Measurements from ENCODE around the gene EIF4E3.
A peak's percentile ranks its signal among the peaks of the same experiment; 100 is the strongest.

EIF4E3 gene

GRCh38 chr3:71684757-71685386 lies 40.3 kb downstream of the EIF4E3 start:
- no peak overlapping the region for H3K9ac ChIP-seq (ENCODE audit: low read depth, low read length)
- H3K27me3 ChIP-seq (ENCODE audit: control insufficient read depth, insufficient read depth, low read length) = no peaks in the 10 kb centered on the region
- H3K4me3 ChIP-seq (ENCODE audit: low read length) = no peak overlapping the region
- no peaks in the 10 kb centered on the region for H3K9me3 ChIP-seq (replicated peaks; ENCODE audit: low read length)
- no peaks in the 10 kb centered on the region for H3K36me3 ChIP-seq (ENCODE audit: insufficient read depth, low read length)
- peak overlapping the region; percentile 57 for H3K4me2 ChIP-seq (ENCODE audit: low read length)
- peaks cover 21% of the 10 kb centered on the region for H3K4me1 ChIP-seq (ENCODE audit: control insufficient read depth, insufficient read depth, low read length)

DNA sequence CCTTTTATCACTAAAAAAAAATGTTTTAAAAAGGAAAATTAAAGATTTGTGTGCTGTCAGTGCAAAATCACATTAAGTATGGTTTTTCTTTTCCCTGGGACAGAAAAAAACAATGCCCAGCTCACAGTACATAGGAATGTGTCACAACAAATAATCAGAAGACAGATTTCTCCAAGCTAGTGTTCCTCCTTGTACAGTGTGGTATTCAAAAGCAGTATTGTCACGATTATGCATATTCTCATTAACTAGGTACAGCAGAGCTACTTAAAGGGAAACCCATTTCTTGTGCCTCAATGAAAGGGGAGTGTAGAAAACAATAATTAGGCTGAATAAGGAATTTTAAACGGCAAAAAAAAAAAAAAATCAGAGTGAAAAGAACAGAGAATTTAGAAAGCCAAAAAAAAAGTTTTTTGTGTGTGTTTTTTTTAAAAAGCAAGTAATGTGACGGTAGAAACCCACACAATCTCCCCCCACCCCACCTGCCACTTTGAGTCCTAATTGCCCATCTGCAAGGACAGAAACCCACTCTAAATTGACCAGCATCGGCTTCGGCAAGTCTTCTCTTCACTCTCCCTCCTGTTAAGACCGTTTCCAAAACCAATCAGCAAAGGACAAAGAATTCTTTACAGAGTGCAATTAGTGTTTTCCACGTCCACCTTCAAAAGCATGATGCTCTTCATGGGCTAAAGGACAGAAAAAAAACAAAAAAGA lies 41.0 kb downstream of the EIF4E3 start:
- Histone ChIP-seq H3K9me3 (replicated peaks; ENCODE audit: low read length) (no peaks in the 10 kb centered on the region), H3K9ac (ENCODE audit: low read depth, low read length) (no peak overlapping the region), H3K36me3 (ENCODE audit: insufficient read depth, low read length) (no peaks in the 10 kb centered on the region), H3K27me3 (ENCODE audit: control insufficient read depth, insufficient read depth, low read length) (no peaks in the 10 kb centered on the region), H3K4me1 (ENCODE audit: control insufficient read depth, insufficient read depth, low read length) (peaks cover 20% of the 10 kb centered on the region), H3K4me2 (ENCODE audit: low read length) (peak overlapping the region; percentile 57), H3K4me3 (ENCODE audit: low read length) (no peak overlapping the region)

DNA sequence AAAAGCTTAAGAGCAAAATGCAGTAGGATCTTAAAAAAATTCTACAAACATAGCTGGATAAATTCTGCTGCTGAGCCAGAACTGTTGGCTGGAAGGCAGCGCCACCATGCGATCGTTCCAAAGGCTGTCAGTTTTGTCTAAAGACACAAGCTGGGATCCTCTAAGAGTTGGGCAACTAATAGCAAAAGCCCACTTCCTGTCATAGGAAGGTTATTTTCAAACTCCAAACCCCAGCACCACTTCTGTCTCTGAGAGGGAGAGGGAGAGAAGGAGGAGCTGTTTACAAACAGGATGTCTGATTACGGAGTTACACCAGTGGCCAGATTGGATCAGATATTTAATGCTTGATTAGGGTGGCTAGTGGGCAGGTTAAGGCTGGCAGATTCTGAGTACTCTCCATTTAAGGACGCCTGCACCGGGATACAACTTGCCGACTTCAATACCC lies 44.0 kb downstream of the EIF4E3 start:
- Histone ChIP-seq H3K36me3 (ENCODE audit: insufficient read depth, low read length) (no peaks in the 10 kb centered on the region), H3K27me3 (ENCODE audit: control insufficient read depth, insufficient read depth, low read length) (no peaks in the 10 kb centered on the region), H3K4me2 (ENCODE audit: low read length) (peak overlapping the region; percentile 75), H3K9me3 (replicated peaks; ENCODE audit: low read length) (no peaks in the 10 kb centered on the region), H3K4me3 (ENCODE audit: low read length) (peak overlapping the region; percentile 40), H3K4me1 (ENCODE audit: control insufficient read depth, insufficient read depth, low read length) (peaks cover 20% of the 10 kb centered on the region), H3K9ac (ENCODE audit: low read depth, low read length) (peak overlapping the region; percentile 66)

DNA sequence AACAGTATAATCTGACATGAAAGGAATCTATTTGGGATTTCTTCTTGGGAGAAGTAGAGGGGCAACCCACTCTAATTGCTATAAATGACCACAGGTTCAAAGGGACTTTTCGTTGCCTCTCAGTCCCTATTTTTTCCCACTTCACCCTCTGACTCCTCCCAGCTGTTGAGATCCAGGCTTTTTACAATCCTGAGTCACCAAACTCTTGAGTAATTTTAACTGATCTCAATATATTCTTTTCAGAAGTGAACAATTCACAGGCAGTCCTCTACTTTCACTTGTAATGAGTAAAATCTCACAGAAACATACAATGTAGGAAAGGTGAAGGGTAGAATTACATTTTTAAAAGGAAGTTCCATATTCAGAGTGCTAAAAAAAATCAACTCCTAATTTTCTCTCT lies 44.6 kb downstream of the EIF4E3 start:
- peaks cover 20% of the 10 kb centered on the region for H3K4me1 ChIP-seq (ENCODE audit: control insufficient read depth, insufficient read depth, low read length)
- no peaks in the 10 kb centered on the region for H3K9me3 ChIP-seq (replicated peaks; ENCODE audit: low read length)
- H3K9ac ChIP-seq (ENCODE audit: low read depth, low read length) = peak overlapping the region; percentile 66
- no peaks in the 10 kb centered on the region for H3K36me3 ChIP-seq (ENCODE audit: insufficient read depth, low read length)
- H3K4me3 ChIP-seq (ENCODE audit: low read length) = peak overlapping the region; percentile 40
- peak overlapping the region; percentile 75 for H3K4me2 ChIP-seq (ENCODE audit: low read length)
- H3K27me3 ChIP-seq (ENCODE audit: control insufficient read depth, insufficient read depth, low read length) = no peaks in the 10 kb centered on the region

DNA sequence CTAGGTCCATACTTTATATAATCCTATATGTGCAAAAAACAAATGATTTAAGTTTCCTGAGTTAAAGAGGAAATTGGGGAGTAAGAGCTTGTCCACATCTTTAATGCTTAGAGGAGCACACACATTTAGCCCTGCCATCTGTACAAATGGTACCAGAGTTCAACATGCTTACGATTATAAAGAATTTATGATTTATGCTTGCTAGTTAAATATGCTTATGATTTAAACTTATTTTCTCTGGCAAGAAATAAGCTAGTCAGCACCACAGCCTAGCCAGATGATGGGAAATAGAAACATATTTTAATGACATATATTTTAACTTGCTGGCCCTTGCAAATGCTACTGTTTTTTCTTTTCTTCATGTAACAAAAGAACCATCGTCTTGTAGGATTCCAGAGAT lies 48.3 kb downstream of the EIF4E3 start:
- Histone ChIP-seq H3K4me3 (ENCODE audit: low read length) (no peak overlapping the region), H3K36me3 (ENCODE audit: insufficient read depth, low read length) (no peaks in the 10 kb centered on the region), H3K4me2 (ENCODE audit: low read length) (no peak overlapping the region), H3K9me3 (replicated peaks; ENCODE audit: low read length) (no peaks in the 10 kb centered on the region), H3K9ac (ENCODE audit: low read depth, low read length) (no peak overlapping the region), H3K4me1 (ENCODE audit: control insufficient read depth, insufficient read depth, low read length) (peaks cover 16% of the 10 kb centered on the region), H3K27me3 (ENCODE audit: control insufficient read depth, insufficient read depth, low read length) (no peaks in the 10 kb centered on the region)

GRCh38 chr3:71673486-71673885 lies 51.7 kb downstream of the EIF4E3 start:
- H3K4me3 ChIP-seq (ENCODE audit: low read length) = no peak overlapping the region
- no peaks in the 10 kb centered on the region for H3K36me3 ChIP-seq (ENCODE audit: insufficient read depth, low read length)
- H3K4me1 ChIP-seq (ENCODE audit: control insufficient read depth, insufficient read depth, low read length) = no peaks in the 10 kb centered on the region
- no peaks in the 10 kb centered on the region for H3K9me3 ChIP-seq (replicated peaks; ENCODE audit: low read length)
- H3K4me2 ChIP-seq (ENCODE audit: low read length) = no peak overlapping the region
- H3K9ac ChIP-seq (ENCODE audit: low read depth, low read length) = no peak overlapping the region
- no peaks in the 10 kb centered on the region for H3K27me3 ChIP-seq (ENCODE audit: control insufficient read depth, insufficient read depth, low read length)

DNA sequence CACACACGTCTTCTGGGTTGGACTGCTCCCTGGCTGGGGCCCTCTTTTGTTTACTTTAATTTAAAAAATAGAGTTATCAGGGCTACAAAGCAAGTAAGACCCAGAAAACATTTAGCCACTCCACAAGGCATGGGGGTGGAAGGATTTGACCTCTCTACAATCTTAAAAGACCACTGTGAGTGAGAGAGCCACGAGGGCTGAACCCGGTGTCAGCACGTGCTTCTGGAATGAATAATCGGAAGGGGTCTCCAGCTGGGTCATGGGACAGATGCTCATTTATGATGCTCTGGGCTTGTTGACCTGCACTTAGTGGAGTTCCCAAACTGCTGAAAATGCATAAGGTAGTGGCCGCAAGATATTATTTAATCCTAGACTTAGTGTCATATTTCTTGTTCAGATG lies 52.4 kb downstream of the EIF4E3 start:
- Histone ChIP-seq H3K4me1 (ENCODE audit: control insufficient read depth, insufficient read depth, low read length) (no peaks in the 10 kb centered on the region), H3K4me2 (ENCODE audit: low read length) (no peak overlapping the region), H3K9ac (ENCODE audit: low read depth, low read length) (no peak overlapping the region), H3K27me3 (ENCODE audit: control insufficient read depth, insufficient read depth, low read length) (no peaks in the 10 kb centered on the region), H3K36me3 (ENCODE audit: insufficient read depth, low read length) (no peaks in the 10 kb centered on the region), H3K9me3 (replicated peaks; ENCODE audit: low read length) (no peaks in the 10 kb centered on the region), H3K4me3 (ENCODE audit: low read length) (no peak overlapping the region)

DNA sequence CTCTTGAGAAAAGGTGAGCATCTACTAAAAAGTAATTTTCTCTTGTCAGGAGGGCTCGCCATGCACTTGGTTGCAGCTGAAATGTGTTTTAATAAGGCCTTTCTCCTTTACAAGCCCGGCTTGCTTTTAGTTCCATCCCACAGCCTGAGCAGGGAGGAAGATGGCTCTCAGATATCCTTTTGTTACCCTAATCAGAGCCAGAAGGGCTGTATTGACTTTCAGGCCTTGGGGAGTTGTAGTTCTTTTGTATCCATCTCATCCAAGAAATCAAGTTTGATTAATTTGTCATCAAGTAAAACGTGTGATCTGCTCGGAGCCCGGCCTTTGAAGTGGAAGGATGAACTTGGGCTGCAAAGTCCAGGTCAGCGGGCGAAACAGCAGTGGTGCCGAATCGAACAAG lies 52.9 kb downstream of the EIF4E3 start:
- Histone ChIP-seq H3K36me3 (ENCODE audit: insufficient read depth, low read length) (no peaks in the 10 kb centered on the region), H3K4me1 (ENCODE audit: control insufficient read depth, insufficient read depth, low read length) (no peaks in the 10 kb centered on the region), H3K9ac (ENCODE audit: low read depth, low read length) (no peak overlapping the region), H3K9me3 (replicated peaks; ENCODE audit: low read length) (no peaks in the 10 kb centered on the region), H3K27me3 (ENCODE audit: control insufficient read depth, insufficient read depth, low read length) (no peaks in the 10 kb centered on the region), H3K4me3 (ENCODE audit: low read length) (no peak overlapping the region), H3K4me2 (ENCODE audit: low read length) (no peak overlapping the region)

- Histone ChIP-seq H3K4me1 (ENCODE audit: control insufficient read depth, insufficient read depth, low read length) (no peaks in the 10 kb centered on the region), H3K4me3 (ENCODE audit: low read length) (no peak overlapping the region), H3K4me2 (ENCODE audit: low read length) (no peak overlapping the region), H3K36me3 (ENCODE audit: insufficient read depth, low read length) (no peaks in the 10 kb centered on the region), H3K9me3 (replicated peaks; ENCODE audit: low read length) (no peaks in the 10 kb centered on the region), H3K27me3 (ENCODE audit: control insufficient read depth, insufficient read depth, low read length) (no peaks in the 10 kb centered on the region), H3K9ac (ENCODE audit: low read depth, low read length) (no peak overlapping the region)
These were observed 53.9 kb downstream of the EIF4E3 start for GRCh38 chr3:71671216-71671845.

GRCh38 chr3:71662568-71662967 lies 62.6 kb downstream of the EIF4E3 start:
- Histone ChIP-seq H3K4me1 (ENCODE audit: control insufficient read depth, insufficient read depth, low read length) (peaks cover 6% of the 10 kb centered on the region), H3K4me2 (ENCODE audit: low read length) (no peak overlapping the region), H3K9ac (ENCODE audit: low read depth, low read length) (no peak overlapping the region), H3K27me3 (ENCODE audit: control insufficient read depth, insufficient read depth, low read length) (no peaks in the 10 kb centered on the region), H3K9me3 (replicated peaks; ENCODE audit: low read length) (no peaks in the 10 kb centered on the region), H3K36me3 (ENCODE audit: insufficient read depth, low read length) (no peaks in the 10 kb centered on the region), H3K4me3 (ENCODE audit: low read length) (no peak overlapping the region)

- no peak overlapping the region for H3K4me2 ChIP-seq (ENCODE audit: low read length)
- H3K4me1 ChIP-seq (ENCODE audit: control insufficient read depth, insufficient read depth, low read length) = peaks cover 6% of the 10 kb centered on the region
- H3K27me3 ChIP-seq (ENCODE audit: control insufficient read depth, insufficient read depth, low read length) = no peaks in the 10 kb centered on the region
- no peak overlapping the region for H3K9ac ChIP-seq (ENCODE audit: low read depth, low read length)
- no peaks in the 10 kb centered on the region for H3K9me3 ChIP-seq (replicated peaks; ENCODE audit: low read length)
- no peak overlapping the region for H3K4me3 ChIP-seq (ENCODE audit: low read length)
- no peaks in the 10 kb centered on the region for H3K36me3 ChIP-seq (ENCODE audit: insufficient read depth, low read length)
These were observed 63.1 kb downstream of the EIF4E3 start for GRCh38 chr3:71662056-71662455.

Measured in skeletal muscle satellite cell (primary cell).